Measurements from ENCODE around the gene TEX10. TPM values are rescaled to one million over a fixed set of nuclear protein-coding genes. Genes with fewer than 3 reads are reported as not detected.
A peak's percentile ranks its signal among the peaks of the same experiment; 100 is the strongest.

Gene TEX10
- total RNA-seq, 2 experiments from 2014 or later = 9.3 to 10.1 TPM

GRCh38 chr9:100298378-100298777 lies 54.4 kb downstream of the TEX10 start:
- DNase-seq (no peak), ATAC-seq (ENCODE audit: poor library complexity) (no peak)
- no peak overlapping the region for H3K27ac ChIP-seq (ENCODE audit: low read depth in 1 of 2, low read length in 2 of 2)
- Mint-ChIP-seq H3K9me3 (no peaks in the 10 kb centered on the region), H3K27me3 (no peaks in the 10 kb centered on the region), H3K36me3 (ENCODE audit: low read depth) (peaks cover 99% of the 10 kb centered on the region), H3K4me1 (ENCODE audit: low read depth) (no peaks in the 10 kb centered on the region), H3K27ac (peak overlapping the region; percentile 65), H3K4me3 (no peak overlapping the region)
- H3K4me3 ChIP-seq (ENCODE audit: low read length) = no peak overlapping the region
- no peaks in the 10 kb centered on the region for H3K27me3 ChIP-seq (ENCODE audit: control insufficient read depth in 1 of 2, insufficient read depth in 2 of 2, low read length in 2 of 2)
- no peaks in the 10 kb centered on the region for H3K9me3 ChIP-seq (ENCODE audit: control insufficient read depth in 1 of 2, insufficient read depth in 1 of 2, low read length in 2 of 2)
- CTCF ChIA-PET = no interaction called here
- peaks cover 75% of the 10 kb centered on the region for H3K36me3 ChIP-seq (ENCODE audit: insufficient read depth, low read length)
- POLR2A ChIA-PET = interaction anchor here (0.5 kb wide), 1 partner anchor 1120 kb away, joined by 3 read pairs; no protein-coding TSS in a partner anchor
- intact Hi-C loops (cut with DNase I, micrococcal nuclease) = no loop called here
- no peaks in the 10 kb centered on the region for H3K4me1 ChIP-seq (ENCODE audit: insufficient read depth, low read length)
- TF ChIP-seq, protein P1, sequence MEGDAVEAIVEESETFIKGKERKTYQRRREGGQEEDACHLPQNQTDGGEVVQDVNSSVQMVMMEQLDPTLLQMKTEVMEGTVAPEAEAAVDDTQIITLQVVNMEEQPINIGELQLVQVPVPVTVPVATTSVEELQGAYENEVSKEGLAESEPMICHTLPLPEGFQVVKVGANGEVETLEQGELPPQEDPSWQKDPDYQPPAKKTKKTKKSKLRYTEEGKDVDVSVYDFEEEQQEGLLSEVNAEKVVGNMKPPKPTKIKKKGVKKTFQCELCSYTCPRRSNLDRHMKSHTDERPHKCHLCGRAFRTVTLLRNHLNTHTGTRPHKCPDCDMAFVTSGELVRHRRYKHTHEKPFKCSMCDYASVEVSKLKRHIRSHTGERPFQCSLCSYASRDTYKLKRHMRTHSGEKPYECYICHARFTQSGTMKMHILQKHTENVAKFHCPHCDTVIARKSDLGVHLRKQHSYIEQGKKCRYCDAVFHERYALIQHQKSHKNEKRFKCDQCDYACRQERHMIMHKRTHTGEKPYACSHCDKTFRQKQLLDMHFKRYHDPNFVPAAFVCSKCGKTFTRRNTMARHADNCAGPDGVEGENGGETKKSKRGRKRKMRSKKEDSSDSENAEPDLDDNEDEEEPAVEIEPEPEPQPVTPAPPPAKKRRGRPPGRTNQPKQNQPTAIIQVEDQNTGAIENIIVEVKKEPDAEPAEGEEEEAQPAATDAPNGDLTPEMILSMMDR (IDR thresholded peaks at IDR 0.05) = no peak

GRCh38 chr9:100296407-100296806 lies 56.3 kb downstream of the TEX10 start:
- Mint-ChIP-seq H3K4me1 (ENCODE audit: low read depth) (no peaks in the 10 kb centered on the region), H3K27ac (peak overlapping the region; percentile 3), H3K9me3 (no peaks in the 10 kb centered on the region), H3K36me3 (ENCODE audit: low read depth) (peaks cover 100% of the 10 kb centered on the region), H3K4me3 (no peak overlapping the region), H3K27me3 (no peaks in the 10 kb centered on the region)
- peaks cover 72% of the 10 kb centered on the region for H3K36me3 ChIP-seq (ENCODE audit: insufficient read depth, low read length)
- no peaks in the 10 kb centered on the region for H3K27me3 ChIP-seq (ENCODE audit: control insufficient read depth in 1 of 2, insufficient read depth in 2 of 2, low read length in 2 of 2)
- no peaks in the 10 kb centered on the region for H3K9me3 ChIP-seq (ENCODE audit: control insufficient read depth in 1 of 2, insufficient read depth in 1 of 2, low read length in 2 of 2)
- intact Hi-C loops (cut with DNase I, micrococcal nuclease) = no loop called here
- no peak for ATAC-seq (ENCODE audit: poor library complexity)
- H3K4me3 ChIP-seq (ENCODE audit: low read length) = no peak overlapping the region
- POLR2A ChIA-PET = interaction anchor here (0.9 kb wide), 1 partner anchor 65 kb away, joined by 3 read pairs; no protein-coding TSS in a partner anchor
- CTCF ChIA-PET = no interaction called here
- no peak for DNase-seq
- TF ChIP-seq, protein P1 (IDR thresholded peaks at IDR 0.05) = no peak
- H3K27ac ChIP-seq (ENCODE audit: low read depth in 1 of 2, low read length in 2 of 2) = no peak overlapping the region
- H3K4me1 ChIP-seq (ENCODE audit: insufficient read depth, low read length) = no peaks in the 10 kb centered on the region

GRCh38 chr9:100295240-100295639 lies 57.5 kb downstream of the TEX10 start:
- Histone ChIP-seq H3K36me3 (ENCODE audit: insufficient read depth, low read length) (peaks cover 63% of the 10 kb centered on the region), H3K27ac (ENCODE audit: low read depth in 1 of 2, low read length in 2 of 2) (no peak overlapping the region), H3K4me3 (ENCODE audit: low read length) (no peak overlapping the region), H3K27me3 (ENCODE audit: control insufficient read depth in 1 of 2, insufficient read depth in 2 of 2, low read length in 2 of 2) (no peaks in the 10 kb centered on the region), H3K4me1 (ENCODE audit: insufficient read depth, low read length) (no peaks in the 10 kb centered on the region), H3K9me3 (ENCODE audit: control insufficient read depth in 1 of 2, insufficient read depth in 1 of 2, low read length in 2 of 2) (no peaks in the 10 kb centered on the region)
- no peak overlapping the region for H3K4me3 Mint-ChIP-seq
- no peaks in the 10 kb centered on the region for H3K9me3 Mint-ChIP-seq
- no peak for ATAC-seq (ENCODE audit: poor library complexity)
- ChIA-PET CTCF (no interaction called here), POLR2A (no interaction called here)
- no peaks in the 10 kb centered on the region for H3K4me1 Mint-ChIP-seq (ENCODE audit: low read depth)
- peak overlapping the region; percentile 3 for H3K27ac Mint-ChIP-seq
- peaks cover 91% of the 10 kb centered on the region for H3K36me3 Mint-ChIP-seq (ENCODE audit: low read depth)
- TF ChIP-seq, protein P1 (IDR thresholded peaks at IDR 0.05) = no peak
- intact Hi-C loops (cut with DNase I, micrococcal nuclease) = no loop called here
- DNase-seq = no peak
- H3K27me3 Mint-ChIP-seq = no peaks in the 10 kb centered on the region

All from CD4-positive, alpha-beta T cell (primary cell).